Measurements from ENCODE around the gene HMGCS1.
"Not testable (repeated sequence)": the region's sequence is repeated elsewhere in the genome, so short reads cannot be mapped to it uniquely, and the experiment has no call there.

Gene HMGCS1

GRCh38 chr5:43274435-43275114 is 38.6 kb downstream of the HMGCS1 start:
- DNase-seq = no peak

- DNase-seq = no peak
Observed at GRCh38 chr5:43273552-43273951, 39.7 kb downstream of the HMGCS1 start.

- DNase-seq = no peak
Observed at GRCh38 chr5:43270645-43271044, 42.6 kb downstream of the HMGCS1 start.

- no peak for DNase-seq
Observed at GRCh38 chr5:43268188-43268820, 44.9 kb downstream of the HMGCS1 start.

- not testable (repeated sequence) for DNase-seq
Observed at GRCh38 chr5:43262269-43262668, 50.9 kb downstream of the HMGCS1 start.

- no peak for DNase-seq
Observed at GRCh38 chr5:43258116-43258515, 55.1 kb downstream of the HMGCS1 start.

DNA sequence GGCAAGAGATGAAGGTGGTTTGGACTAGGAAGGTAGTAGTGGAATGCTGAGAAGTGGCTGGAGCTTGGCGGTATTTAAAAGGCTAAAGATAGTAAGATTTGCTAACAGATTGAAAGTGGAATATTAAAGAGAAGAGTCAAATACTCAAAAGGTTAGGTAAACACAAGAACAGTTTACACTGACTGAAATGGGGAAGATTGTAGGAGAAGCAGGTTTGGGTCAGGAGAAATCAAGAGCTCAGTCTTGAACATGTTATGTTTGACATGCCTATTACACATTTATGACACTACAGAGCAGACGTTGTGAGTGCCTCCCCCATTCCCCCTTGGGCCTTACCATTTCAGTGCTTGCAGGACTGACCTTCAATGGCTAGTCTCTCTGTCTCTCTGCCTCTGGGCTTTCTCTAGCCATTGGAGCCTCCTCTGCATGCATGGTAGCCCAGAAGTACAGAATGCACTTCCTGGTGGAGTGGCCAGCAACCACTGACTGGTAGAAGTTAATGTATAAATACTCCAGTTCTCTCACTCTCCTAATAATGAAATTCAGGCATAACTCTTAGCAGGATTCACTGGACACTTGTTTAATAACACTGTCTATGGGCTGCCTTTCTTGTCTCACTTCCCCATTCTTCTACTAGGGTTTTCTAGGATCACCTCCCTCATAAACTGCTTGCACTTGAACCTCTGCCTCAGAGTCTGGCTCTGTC is 56.8 kb downstream of the HMGCS1 start:
- no peak for DNase-seq

GRCh38 chr5:43255704-43256103 is 57.5 kb downstream of the HMGCS1 start:
- DNase-seq = no peak

GRCh38 chr5:43251754-43252153 is 61.5 kb downstream of the HMGCS1 start:
- no peak for DNase-seq

GRCh38 chr5:43245724-43246385 is 67.4 kb downstream of the HMGCS1 start:
- DNase-seq = no peak

DNA sequence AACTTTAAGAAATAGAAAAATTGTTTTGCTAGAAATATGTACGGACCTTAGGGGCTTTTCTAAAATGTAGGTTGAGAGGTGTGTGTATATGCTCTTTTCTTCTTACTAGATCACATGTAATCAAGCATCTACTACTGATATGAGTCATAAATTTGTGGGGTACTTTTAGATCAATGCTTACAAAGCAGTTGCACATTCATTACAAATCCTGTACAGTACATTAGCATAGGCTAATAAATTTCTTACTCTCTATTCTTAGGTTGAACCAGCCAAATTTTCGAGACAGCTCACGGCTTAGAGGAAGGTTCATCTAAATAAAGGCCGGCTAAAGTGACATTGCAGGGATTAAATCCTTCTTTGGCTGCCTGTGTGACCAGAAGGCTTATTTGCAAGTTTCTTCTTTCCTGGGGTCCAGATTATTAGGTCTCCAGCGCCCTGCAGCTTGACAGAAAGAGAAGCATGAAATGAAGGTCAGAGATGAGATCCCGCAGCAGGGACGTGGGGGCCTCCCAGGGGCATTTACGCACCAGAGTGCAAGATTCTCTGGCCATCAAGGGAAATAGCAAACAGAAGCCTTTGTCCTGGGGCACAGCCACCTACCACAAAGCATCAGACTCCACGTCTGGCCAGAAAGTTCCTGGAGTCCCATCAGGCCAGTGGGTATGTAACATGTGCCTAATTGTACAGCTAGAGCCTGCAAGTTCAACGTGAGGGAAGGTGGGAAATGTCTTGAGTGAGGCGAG is 68.2 kb downstream of the HMGCS1 start:
- DNase-seq = no peak

DNA sequence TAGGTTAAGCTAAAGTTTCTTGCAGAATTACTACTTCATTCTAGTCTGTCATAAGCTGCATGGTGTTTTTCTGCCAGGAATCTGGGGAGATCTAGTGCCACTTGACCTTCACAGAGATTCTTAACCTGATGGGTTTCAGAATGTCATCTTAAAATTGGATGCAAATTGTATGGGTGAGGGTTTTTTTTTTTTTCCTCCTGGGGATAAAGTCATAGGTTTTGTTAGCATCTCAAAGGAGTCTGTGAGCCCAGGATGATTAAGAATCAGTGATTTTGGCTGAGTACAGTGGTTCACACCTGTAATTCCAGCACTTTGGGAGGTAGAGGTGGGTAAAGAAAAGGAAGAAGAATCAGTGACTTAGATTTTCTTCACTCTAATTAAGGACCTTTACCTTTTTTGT is 69.9 kb downstream of the HMGCS1 start:
- no peak for DNase-seq

DNA sequence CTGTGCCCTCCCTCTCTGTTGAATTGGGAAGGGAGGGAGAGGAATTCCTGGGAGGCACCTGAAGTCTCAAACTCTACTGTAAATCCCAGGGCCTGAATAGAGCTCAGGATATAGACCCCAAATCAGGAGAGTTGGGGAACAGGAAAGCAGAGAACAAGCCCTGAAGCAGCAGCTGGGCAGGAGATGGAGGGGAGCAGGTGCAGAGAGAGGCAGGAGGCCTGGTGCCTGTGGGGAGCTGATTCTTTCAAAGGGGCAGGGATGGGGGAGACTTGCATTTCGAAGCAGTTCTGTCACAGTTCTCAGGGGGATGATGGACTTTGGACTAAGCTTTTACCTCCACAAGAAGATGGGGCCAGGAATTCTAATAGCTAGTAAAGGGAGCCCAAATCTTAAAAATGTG is 71.0 kb downstream of the HMGCS1 start:
- no peak for DNase-seq
